K562 (cell line): Measurements from ENCODE around the gene APOBEC3F. TPM values are rescaled to one million over a fixed set of nuclear protein-coding genes. Genes with fewer than 3 reads are reported as not detected.

Source experiments
- ATF1 ChIP-seq, 2 experiments: fragments of 450-650 bp in 1 of 2; IDR thresholded peaks; 2 replicates each; pipeline ENCODE4 v1.6.1; 2016; ENCODE audit warnings: missing compliant biosample characterization in 1 of 2, missing genetic modification characterization in 1 of 2
- ATF7 ChIP-seq: fragments of 450-650 bp; IDR thresholded peaks from 2 replicates; pipeline ENCODE4 v1.7.1; 2014; ENCODE audit warnings: mild to moderate bottlenecking, moderate library complexity
- CCAR2 ChIP-seq: fragments of 200-400 bp; formaldehyde crosslinking; IDR thresholded peaks from 2 replicates; pipeline ENCODE4 v1.6.1; 2017; ENCODE audit warnings: mild to moderate bottlenecking, low read depth, low read length
- CTBP1 ChIP-seq: fragments of 450-650 bp; IDR thresholded peaks from 2 replicates; pipeline ENCODE4 v1.6.1; 2016; ENCODE audit warnings: borderline replicate concordance
- E2F1 ChIP-seq: sonication (generic); formaldehyde crosslinking; IDR thresholded peaks from 2 replicates; pipeline ENCODE4 v1.8.1; 2023; ENCODE audit warnings: mild to moderate bottlenecking, missing genetic modification reagents, moderate library complexity
- GTF2F1 ChIP-seq: IDR thresholded peaks from 2 replicates; pipeline ENCODE4 v1.6.1; 2011; ENCODE audit warnings: low read depth, low read length, improper control_type of control experiment
- HSF4 ChIP-seq: fragments of 250-450 bp; sonication (Bioruptor Pico); IDR thresholded peaks from 2 replicates; pipeline ENCODE4 v2.1.2; 2022; ENCODE audit warnings: mild to moderate bottlenecking, moderate library complexity, borderline replicate concordance
- L3MBTL2 ChIP-seq: fragments of 450-650 bp; IDR thresholded peaks from 2 replicates; pipeline ENCODE4 v1.6.1; 2016; ENCODE audit warnings: mild to moderate bottlenecking, moderate library complexity
- MEIS2 ChIP-seq: fragments of 450-650 bp; IDR thresholded peaks from 2 replicates; pipeline ENCODE4 v1.6.1; 2014; ENCODE audit warnings: mild to moderate bottlenecking; ENCODE audit not compliant: partially characterized antibody
- MLX ChIP-seq, 2 experiments: fragments of 450-650 bp in 1 of 2; sonication (generic) in 1 of 2; formaldehyde crosslinking; conservative IDR thresholded peaks; 2 replicates each; pipeline versions ENCODE4 v1.4.0 to v1.8.1; 2020 to 2022; ENCODE audit warnings: mild to moderate bottlenecking in 1 of 2, missing genetic modification reagents in 1 of 2
- MTA1 ChIP-seq: fragments of 450-650 bp; IDR thresholded peaks from 2 replicates; pipeline ENCODE4 v1.6.1; 2017; ENCODE audit warnings: borderline replicate concordance
- RAD51 ChIP-seq: fragments of 450-650 bp; IDR thresholded peaks from 2 replicates; pipeline ENCODE4 v1.7.1; 2016; ENCODE audit warnings: low read depth, mild to moderate bottlenecking, borderline replicate concordance
- RB1 ChIP-seq: fragments of 450-650 bp; IDR thresholded peaks from 2 replicates; pipeline ENCODE4 v1.6.1; 2017; ENCODE audit warnings: low read depth, mild to moderate bottlenecking
- RCOR1 ChIP-seq, 2 experiments: IDR thresholded peaks; 2 replicates each; pipeline ENCODE4 v1.6.1; 2012; ENCODE audit warnings: low read depth in 2 of 2, low read length in 2 of 2, borderline replicate concordance in 1 of 2, improper control_type of control experiment in 1 of 2
- SMARCA4 ChIP-seq: fragments of 450-650 bp; IDR thresholded peaks from 2 replicates; pipeline ENCODE4 v1.6.1; 2016
- ZNF316 ChIP-seq: fragments of 450-650 bp; IDR thresholded peaks from 2 replicates; pipeline ENCODE4 v1.6.1; 2016
- ZNF518B ChIP-seq: fragments of 250-450 bp; sonication (Bioruptor Pico); IDR thresholded peaks from 2 replicates; pipeline ENCODE4 v1.5.0; 2021; ENCODE audit warnings: mild to moderate bottlenecking, moderate library complexity
- ZNF778 ChIP-seq: fragments of 450-650 bp; formaldehyde crosslinking; IDR thresholded peaks from 2 replicates; pipeline ENCODE4 v1.4.0; 2020; ENCODE audit warnings: mild to moderate bottlenecking, moderate library complexity
- polyA plus RNA-seq, 8 experiments: library from polyadenylated mRNA; depleted of rRNA in 4 of 8; stranded (reverse) in 5 of 8; unstranded in 3 of 8; fragments of >200 nt; fragmentation: Nextera tagmentation in 2 of 8; fragmentation: Illumina TruSeq in 1 of 8; extraction: Ambion mirVana in 2 of 8; extraction: Trizol in 1 of 8; gene quantifications; 2 replicates each; pipeline versions ENCODE4 v1.2.1 to v1.2.3, GENCODE V29; 2011 to 2014; ENCODE audit warnings: inconsistent platforms in 1 of 8, missing spikeins in 1 of 8
- total RNA-seq, 7 experiments: library from RNA; depleted of rRNA in 6 of 7; stranded (reverse); fragments of >200 nt in 6 of 7; fragmentation: Illumina TruSeq in 2 of 7; extraction: Trizol in 2 of 7; gene quantifications; 2 replicates each; pipeline versions ENCODE4 v1.2.1 to v1.2.3, GENCODE V29; 2011 to 2021; ENCODE audit warnings: low replicate concordance in 1 of 7
- TF ChIP-seq, protein P1 (sequence below): fragments of 450-650 bp; IDR thresholded peaks from 2 replicates; pipeline ENCODE4 v1.6.1; 2016
- TF ChIP-seq, protein P2 (sequence below): fragments of 250-450 bp; sonication (Bioruptor Pico); IDR thresholded peaks from 2 replicates; pipeline ENCODE4 v1.8.0; 2022; ENCODE audit warnings: inconsistent platforms, mild to moderate bottlenecking, moderate library complexity, borderline replicate concordance

The APOBEC3F gene
- total and polyA plus RNA-seq, 9 of the 15 experiments (the other 6 are each of a cell fraction or from before 2014, with no cell fraction given) = 1.1 to 3.3 (median 1.9) TPM

DNA sequence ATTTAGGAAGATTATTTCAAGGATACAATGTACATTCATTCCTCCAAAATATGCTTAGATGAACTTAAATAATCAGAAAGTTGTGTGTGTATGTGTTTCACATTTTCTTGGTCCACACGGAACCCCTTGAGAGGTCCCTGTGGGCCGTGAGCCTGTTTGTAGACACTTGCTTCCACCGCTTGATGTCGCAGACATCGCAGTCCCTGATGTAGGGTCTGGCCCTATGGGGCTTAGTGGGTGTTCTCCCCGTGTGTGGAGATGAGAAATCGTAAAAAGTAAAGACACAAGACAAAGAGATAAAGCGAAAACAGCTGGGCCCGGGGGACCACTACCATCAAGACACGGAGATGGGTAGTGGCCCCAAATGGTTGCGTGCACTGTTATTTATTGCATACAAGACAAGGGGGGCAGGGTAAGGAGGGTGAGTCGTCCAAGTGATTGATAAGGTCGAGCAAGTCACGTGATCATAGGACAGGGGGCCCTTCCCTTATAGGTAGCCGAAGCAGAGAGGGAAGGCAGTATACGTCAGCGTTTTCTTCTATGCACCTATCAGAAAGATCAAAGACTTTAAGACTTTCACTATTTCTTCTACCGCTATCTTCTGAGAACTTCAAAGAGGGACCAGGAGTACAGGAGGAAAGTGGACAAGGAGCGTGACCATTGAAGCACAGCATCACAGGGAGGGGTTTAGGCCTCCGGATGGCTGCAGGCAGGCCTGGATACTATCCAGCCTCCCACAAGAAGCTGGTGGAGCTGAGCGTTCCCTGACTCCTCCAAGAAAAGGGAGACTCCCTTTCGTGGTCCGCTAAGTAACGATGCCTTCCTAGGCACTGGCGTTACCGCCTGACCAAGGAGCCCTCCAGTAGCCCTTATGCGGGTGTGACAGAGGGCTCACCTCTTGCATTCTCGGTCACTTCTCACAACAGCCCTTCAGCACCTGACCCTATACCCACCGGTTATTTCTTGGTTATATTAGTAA, 27.8 kb upstream of the APOBEC3F start (continued):
- TF ChIP-seq RCOR1 (IDR thresholded peaks at IDR 0.05; ENCODE audit: borderline replicate concordance in 1 of 2, low read depth in 2 of 2, low read length in 2 of 2) (peak in 1 of 2 experiments; percentile 25; a peak in 1 of 4 replicates), HSF4 (CRISPR knock-in tag) (no peak), RB1 (no peak), RAD51 (peak; percentile 98), CTBP1 (0 out of 2 replicates have a peak, but pooled peaks have one; percentile 18), ZNF518B (CRISPR knock-in tag) (no peak), E2F1 (no peak), GTF2F1 (no peak), ATF1 (CRISPR knock-in tag; IDR thresholded peaks at IDR 0.05) (no peak), ATF1 (tag; IDR thresholded peaks at IDR 0.05) (peak; percentile 37; the same call in 1 of the 2 replicates), ATF7 (peak; percentile 18; the same call in 1 of the 2 replicates), MEIS2 (peak; percentile 80), CCAR2 (no peak), L3MBTL2 (peak; percentile 46; the same call in 1 of the 2 replicates), MTA1 (0 out of 2 replicates have a peak, but pooled peaks have one; percentile 45), MLX (CRISPR knock-in tag; conservative IDR thresholded peaks at IDR 0.05) (no peak), ZNF778 (CRISPR knock-in tag) (no peak), SMARCA4 (0 out of 2 replicates have a peak, but pooled peaks have one; percentile 29), ZNF316 (peak; percentile 72)
- TF ChIP-seq, protein P1, sequence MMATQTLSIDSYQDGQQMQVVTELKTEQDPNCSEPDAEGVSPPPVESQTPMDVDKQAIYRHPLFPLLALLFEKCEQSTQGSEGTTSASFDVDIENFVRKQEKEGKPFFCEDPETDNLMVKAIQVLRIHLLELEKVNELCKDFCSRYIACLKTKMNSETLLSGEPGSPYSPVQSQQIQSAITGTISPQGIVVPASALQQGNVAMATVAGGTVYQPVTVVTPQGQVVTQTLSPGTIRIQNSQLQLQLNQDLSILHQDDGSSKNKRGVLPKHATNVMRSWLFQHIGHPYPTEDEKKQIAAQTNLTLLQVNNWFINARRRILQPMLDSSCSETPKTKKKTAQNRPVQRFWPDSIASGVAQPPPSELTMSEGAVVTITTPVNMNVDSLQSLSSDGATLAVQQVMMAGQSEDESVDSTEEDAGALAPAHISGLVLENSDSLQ = peak; percentile 66
- TF ChIP-seq, protein P2, sequence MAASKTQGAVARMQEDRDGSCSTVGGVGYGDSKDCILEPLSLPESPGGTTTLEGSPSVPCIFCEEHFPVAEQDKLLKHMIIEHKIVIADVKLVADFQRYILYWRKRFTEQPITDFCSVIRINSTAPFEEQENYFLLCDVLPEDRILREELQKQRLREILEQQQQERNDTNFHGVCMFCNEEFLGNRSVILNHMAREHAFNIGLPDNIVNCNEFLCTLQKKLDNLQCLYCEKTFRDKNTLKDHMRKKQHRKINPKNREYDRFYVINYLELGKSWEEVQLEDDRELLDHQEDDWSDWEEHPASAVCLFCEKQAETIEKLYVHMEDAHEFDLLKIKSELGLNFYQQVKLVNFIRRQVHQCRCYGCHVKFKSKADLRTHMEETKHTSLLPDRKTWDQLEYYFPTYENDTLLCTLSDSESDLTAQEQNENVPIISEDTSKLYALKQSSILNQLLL (CRISPR knock-in tag) = no peak
